Osteocyte (in vitro differentiated cells): Measurements from ENCODE around the gene MYO1B. TPM values are rescaled to one million over a fixed set of nuclear protein-coding genes. Genes with fewer than 3 reads are reported as not detected.

Experiments
- DNase-seq: peaks from one replicate; pipeline ENCODE4 v3.0.0; 2021; ENCODE audit warnings: mixed read lengths; ENCODE audit not compliant: unreplicated experiment; ENCODE audit errors: extremely low spot score
- H3K27ac Mint-ChIP-seq: one replicate; pipeline ENCODE4 v1.8.0; 2021; ENCODE audit warnings: mild to moderate bottlenecking, mixed read lengths; ENCODE audit not compliant: unreplicated experiment
- H3K27me3 Mint-ChIP-seq: one replicate; pipeline ENCODE4 v1.8.0; 2021; ENCODE audit warnings: mixed read lengths; ENCODE audit not compliant: unreplicated experiment
- H3K36me3 Mint-ChIP-seq: one replicate; pipeline ENCODE4 v1.8.0; 2021; ENCODE audit warnings: mixed read lengths; ENCODE audit not compliant: unreplicated experiment
- H3K4me1 Mint-ChIP-seq: one replicate; pipeline ENCODE4 v1.8.0; 2021; ENCODE audit warnings: mixed read lengths; ENCODE audit not compliant: unreplicated experiment
- H3K4me3 Mint-ChIP-seq: one replicate; pipeline ENCODE4 v1.8.0; 2021; ENCODE audit warnings: mild to moderate bottlenecking, moderate library complexity, mixed read lengths; ENCODE audit not compliant: unreplicated experiment
- H3K9me3 Mint-ChIP-seq: one replicate; pipeline ENCODE4 v1.8.0; 2021; ENCODE audit warnings: mixed read lengths; ENCODE audit not compliant: unreplicated experiment
- CTCF ChIP-seq: fragments of 200-600 bp; sonication (generic); IDR thresholded peaks from 2 replicates; pipeline ENCODE4 v1.5.0; 2021; ENCODE audit warnings: antibody characterized with exemption, mild to moderate bottlenecking, moderate library complexity
- total RNA-seq: library from RNA; stranded (reverse); gene quantifications from 2 replicates; pipeline ENCODE4 v1.2.1, GENCODE V29; 2021

MYO1B gene
- total RNA-seq, 1 donor from 2014 or later, result 91.1 TPM

- Mint-ChIP-seq H3K9me3 (no peaks in the 10 kb centered on the region), H3K36me3 (no peaks in the 10 kb centered on the region), H3K27ac (no peak overlapping the region), H3K4me1 (peaks cover 61% of the 10 kb centered on the region), H3K4me3 (no peak overlapping the region), H3K27me3 (no peaks in the 10 kb centered on the region)
- TF ChIP-seq CTCF, result no peak
- DNase-seq, result no peak
These were observed 17.2 kb downstream of the MYO1B start for GRCh38 chr2:191262436-191262835.

- DNase-seq, result no peak
- Mint-ChIP-seq H3K4me3 (no peak overlapping the region), H3K4me1 (peaks cover 65% of the 10 kb centered on the region)
These were observed 17.8 kb downstream of the MYO1B start for GRCh38 chr2:191263050-191263449.

GRCh38 chr2:191264647-191265081, 19.5 kb downstream of the MYO1B start:
- no peak for TF ChIP-seq CTCF
- peak overlapping the region; percentile 79 for H3K27ac Mint-ChIP-seq
- H3K9me3 Mint-ChIP-seq, result no peaks in the 10 kb centered on the region
- peak overlapping the region; percentile 0 for H3K4me3 Mint-ChIP-seq
- no peak for DNase-seq
- no peaks in the 10 kb centered on the region for H3K36me3 Mint-ChIP-seq
- H3K4me1 Mint-ChIP-seq, result peaks cover 63% of the 10 kb centered on the region
- H3K27me3 Mint-ChIP-seq, result no peaks in the 10 kb centered on the region

More at GRCh38 chr2:191263050-191263449, 17.8 kb downstream of the MYO1B start:
- Mint-ChIP-seq H3K27ac (peak overlapping the region; percentile 45), H3K36me3 (no peaks in the 10 kb centered on the region), H3K9me3 (no peaks in the 10 kb centered on the region), H3K27me3 (no peaks in the 10 kb centered on the region)
- TF ChIP-seq CTCF, result no peak

GRCh38 chr2:191265311-191266170, 20.3 kb downstream of the MYO1B start:
- H3K4me1 Mint-ChIP-seq, result peaks cover 55% of the 10 kb centered on the region

More at GRCh38 chr2:191265311-191266170, 20.3 kb downstream of the MYO1B start:
- peak overlapping the region; percentile 42 for H3K4me3 Mint-ChIP-seq
- H3K27me3 Mint-ChIP-seq, result no peaks in the 10 kb centered on the region
- no peak for DNase-seq
- TF ChIP-seq CTCF, result no peak
- H3K9me3 Mint-ChIP-seq, result no peaks in the 10 kb centered on the region
- H3K27ac Mint-ChIP-seq, result peak overlapping the region; percentile 79
- H3K36me3 Mint-ChIP-seq, result no peaks in the 10 kb centered on the region
